ENCODE measurements around the gene NR6A1.

Gene NR6A1

DNA sequence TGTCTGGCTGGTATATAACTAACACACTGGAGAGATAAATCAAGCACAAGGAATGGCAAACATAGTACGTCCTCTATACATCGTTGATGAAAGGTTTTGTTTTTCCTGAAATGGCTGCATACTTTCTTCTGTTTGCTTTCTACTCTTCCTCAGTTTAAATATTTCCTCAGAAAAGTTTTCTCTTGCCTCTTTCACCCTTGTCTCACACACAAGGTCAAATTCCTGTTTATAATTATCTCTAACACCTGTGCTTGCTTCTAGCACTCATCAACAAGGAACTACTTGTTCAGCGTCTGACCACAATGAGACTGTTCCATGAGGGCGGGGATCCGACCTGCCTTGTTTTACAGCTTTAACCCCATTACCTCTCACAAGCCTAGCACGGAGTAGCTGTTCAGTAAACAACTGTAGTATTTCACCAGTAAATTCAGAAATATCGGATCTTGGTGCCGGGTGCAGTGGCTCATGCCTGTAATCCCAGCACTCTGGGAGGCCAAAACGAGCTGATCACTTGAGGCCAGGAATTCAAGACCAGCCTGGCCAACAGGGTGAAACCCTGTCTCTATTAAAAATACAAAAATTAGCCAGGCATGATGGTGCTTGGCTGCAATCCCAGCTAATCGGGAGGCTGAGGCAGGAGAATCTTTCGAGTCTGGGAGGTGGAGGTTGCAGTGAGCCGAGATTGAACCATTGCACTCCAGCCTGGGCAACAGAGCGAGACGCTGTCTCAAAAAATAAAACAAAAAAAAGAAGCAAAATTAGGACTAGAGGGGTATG, 37.0 kb downstream of the NR6A1 start:
- Histone ChIP-seq H4K20me1 (ENCODE audit: insufficient read depth) (no peaks in the 10 kb centered on the region), H3K4me1 (ENCODE audit: low read depth, poor library complexity, severe bottlenecking) (peaks cover 13% of the 10 kb centered on the region), H3K9ac (no peak overlapping the region), H3K27ac (no peak overlapping the region), H3K36me3 (ENCODE audit: insufficient read depth) (no peaks in the 10 kb centered on the region), H2AFZ (ENCODE audit: low read depth) (no peak overlapping the region), H3K27me3 (ENCODE audit: insufficient read depth, low read depth) (no peaks in the 10 kb centered on the region), H3K4me3 (IDR thresholded peaks at IDR 0.05; ENCODE audit: insufficient read depth, low read depth, low read length) (no peak overlapping the region), H3K4me2 (no peak overlapping the region), H3K79me2 (ENCODE audit: insufficient read depth, low read depth) (no peaks in the 10 kb centered on the region)
- TF ChIP-seq, protein P1, sequence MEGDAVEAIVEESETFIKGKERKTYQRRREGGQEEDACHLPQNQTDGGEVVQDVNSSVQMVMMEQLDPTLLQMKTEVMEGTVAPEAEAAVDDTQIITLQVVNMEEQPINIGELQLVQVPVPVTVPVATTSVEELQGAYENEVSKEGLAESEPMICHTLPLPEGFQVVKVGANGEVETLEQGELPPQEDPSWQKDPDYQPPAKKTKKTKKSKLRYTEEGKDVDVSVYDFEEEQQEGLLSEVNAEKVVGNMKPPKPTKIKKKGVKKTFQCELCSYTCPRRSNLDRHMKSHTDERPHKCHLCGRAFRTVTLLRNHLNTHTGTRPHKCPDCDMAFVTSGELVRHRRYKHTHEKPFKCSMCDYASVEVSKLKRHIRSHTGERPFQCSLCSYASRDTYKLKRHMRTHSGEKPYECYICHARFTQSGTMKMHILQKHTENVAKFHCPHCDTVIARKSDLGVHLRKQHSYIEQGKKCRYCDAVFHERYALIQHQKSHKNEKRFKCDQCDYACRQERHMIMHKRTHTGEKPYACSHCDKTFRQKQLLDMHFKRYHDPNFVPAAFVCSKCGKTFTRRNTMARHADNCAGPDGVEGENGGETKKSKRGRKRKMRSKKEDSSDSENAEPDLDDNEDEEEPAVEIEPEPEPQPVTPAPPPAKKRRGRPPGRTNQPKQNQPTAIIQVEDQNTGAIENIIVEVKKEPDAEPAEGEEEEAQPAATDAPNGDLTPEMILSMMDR (conservative IDR thresholded peaks at IDR 0.05; ENCODE audit: low read depth, low read length): no peak

DNA sequence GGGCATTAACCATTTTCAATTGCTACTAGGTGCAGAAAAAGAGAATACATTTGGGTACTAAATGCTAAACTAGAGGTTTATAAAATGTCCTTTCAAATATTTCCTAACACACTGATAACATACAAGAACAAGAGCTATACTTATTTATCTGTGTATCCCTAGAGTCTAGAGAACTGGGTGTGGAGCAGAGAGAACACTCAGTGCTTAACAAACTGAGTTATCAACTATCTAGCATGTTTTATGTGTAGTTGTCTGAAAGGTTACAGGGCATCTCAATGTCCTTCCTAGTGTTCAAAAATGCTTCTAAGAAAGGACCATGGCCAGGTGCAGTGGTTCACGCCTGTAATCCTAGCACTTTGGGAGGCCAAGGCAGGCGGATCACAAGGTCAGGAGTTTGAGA, 40.3 kb downstream of the NR6A1 start:
- no peak overlapping the region for H3K4me2 ChIP-seq
- H4K20me1 ChIP-seq (ENCODE audit: insufficient read depth): no peaks in the 10 kb centered on the region
- H2AFZ ChIP-seq (ENCODE audit: low read depth): no peak overlapping the region
- H3K27ac ChIP-seq: no peak overlapping the region
- no peaks in the 10 kb centered on the region for H3K27me3 ChIP-seq (ENCODE audit: insufficient read depth, low read depth)
- no peak overlapping the region for H3K9ac ChIP-seq
- H3K36me3 ChIP-seq (ENCODE audit: insufficient read depth): no peaks in the 10 kb centered on the region
- no peak overlapping the region for H3K4me3 ChIP-seq (IDR thresholded peaks at IDR 0.05; ENCODE audit: insufficient read depth, low read depth, low read length)
- peaks cover 13% of the 10 kb centered on the region for H3K4me1 ChIP-seq (ENCODE audit: low read depth, poor library complexity, severe bottlenecking)
- H3K79me2 ChIP-seq (ENCODE audit: insufficient read depth, low read depth): no peaks in the 10 kb centered on the region
- TF ChIP-seq, protein P1 (conservative IDR thresholded peaks at IDR 0.05; ENCODE audit: low read depth, low read length): no peak

DNA sequence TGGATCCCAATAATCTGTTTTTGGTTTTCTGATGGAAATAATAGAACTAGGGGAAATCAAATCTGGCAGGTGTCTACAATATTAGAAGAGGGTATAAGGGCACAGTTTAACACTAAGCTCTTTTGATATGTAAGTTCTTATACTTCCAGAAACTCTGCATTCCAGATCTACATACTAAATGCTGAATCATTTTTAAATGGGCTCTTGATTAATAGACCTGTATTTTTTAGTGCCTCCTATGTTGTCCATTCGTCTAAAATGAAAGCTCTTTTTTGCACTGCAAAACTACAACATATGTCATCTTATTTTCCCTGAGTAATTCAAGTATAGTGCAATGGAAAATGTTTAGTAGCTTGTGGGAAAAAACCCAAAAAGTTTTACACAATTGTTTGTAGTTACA, 44.2 kb downstream of the NR6A1 start:
- TF ChIP-seq, protein P1 (conservative IDR thresholded peaks at IDR 0.05; ENCODE audit: low read depth, low read length): no peak
- no peak overlapping the region for H3K27ac ChIP-seq
- no peaks in the 10 kb centered on the region for H4K20me1 ChIP-seq (ENCODE audit: insufficient read depth)
- peaks cover 6% of the 10 kb centered on the region for H3K4me1 ChIP-seq (ENCODE audit: low read depth, poor library complexity, severe bottlenecking)
- H2AFZ ChIP-seq (ENCODE audit: low read depth): no peak overlapping the region
- no peak overlapping the region for H3K4me2 ChIP-seq
- H3K4me3 ChIP-seq (IDR thresholded peaks at IDR 0.05; ENCODE audit: insufficient read depth, low read depth, low read length): no peak overlapping the region
- H3K27me3 ChIP-seq (ENCODE audit: insufficient read depth, low read depth): no peaks in the 10 kb centered on the region
- H3K36me3 ChIP-seq (ENCODE audit: insufficient read depth): no peaks in the 10 kb centered on the region
- H3K9ac ChIP-seq: no peak overlapping the region
- H3K79me2 ChIP-seq (ENCODE audit: insufficient read depth, low read depth): no peaks in the 10 kb centered on the region

DNA sequence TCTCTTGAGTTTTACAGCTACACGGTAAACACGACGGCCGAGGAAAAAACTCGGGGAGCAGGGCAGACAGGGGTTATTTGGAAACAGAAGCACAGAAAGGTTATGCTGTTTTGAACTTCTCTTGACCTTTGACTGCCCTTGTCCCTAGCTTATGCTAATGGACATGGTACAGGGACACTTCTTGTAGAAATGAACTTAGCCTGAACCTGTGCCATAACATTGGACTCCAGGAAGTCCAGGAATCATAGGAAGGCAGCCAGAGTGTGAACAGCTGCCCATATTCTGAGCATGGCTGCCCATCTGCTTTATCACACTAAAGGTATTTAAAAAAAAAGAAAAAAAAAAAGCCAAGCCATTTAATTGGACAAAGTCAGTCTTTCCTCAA, 46.1 kb downstream of the NR6A1 start:
- no peaks in the 10 kb centered on the region for H3K27me3 ChIP-seq (ENCODE audit: insufficient read depth, low read depth)
- H3K27ac ChIP-seq: no peak overlapping the region
- H3K4me2 ChIP-seq: no peak overlapping the region
- no peak overlapping the region for H2AFZ ChIP-seq (ENCODE audit: low read depth)
- no peaks in the 10 kb centered on the region for H3K36me3 ChIP-seq (ENCODE audit: insufficient read depth)
- H3K79me2 ChIP-seq (ENCODE audit: insufficient read depth, low read depth): no peaks in the 10 kb centered on the region
- no peak overlapping the region for H3K9ac ChIP-seq
- H3K4me3 ChIP-seq (IDR thresholded peaks at IDR 0.05; ENCODE audit: insufficient read depth, low read depth, low read length): no peak overlapping the region
- no peaks in the 10 kb centered on the region for H4K20me1 ChIP-seq (ENCODE audit: insufficient read depth)
- peaks cover 6% of the 10 kb centered on the region for H3K4me1 ChIP-seq (ENCODE audit: low read depth, poor library complexity, severe bottlenecking)
- TF ChIP-seq, protein P1 (conservative IDR thresholded peaks at IDR 0.05; ENCODE audit: low read depth, low read length): no peak

Measured in KMS-11 (cell line).